ENCODE data around the gene GPAM. TPM values are rescaled to one million over a fixed set of nuclear protein-coding genes. Genes with fewer than 3 reads are reported as not detected.

Gene GPAM
- polyA plus RNA-seq, 3 donors, result 0.37 to 1.3 (median 0.59) TPM

GRCh38 chr10:112148331-112148730, 35.2 kb downstream of the GPAM start:
- Mint-ChIP-seq H3K4me1 (no peaks in the 10 kb centered on the region), H3K27ac (no peak overlapping the region), H3K27me3 (ENCODE audit: low read depth in 3 of 3) (no peaks in the 10 kb centered on the region), H3K4me3 (no peak overlapping the region), H3K36me3 (peaks cover 13 to 20% of the 10 kb centered on the region in 2 donors), H3K9me3 (no peaks in the 10 kb centered on the region)
- H3K36me3 ChIP-seq (replicated peaks in 1 of 2; ENCODE audit: control insufficient read depth in 1 of 2, insufficient read depth in 2 of 2, low read length in 2 of 2), result peaks cover 6 to 11% of the 10 kb centered on the region in 2 donors
- no peak overlapping the region for H3K4me3 ChIP-seq (replicated peaks in 1 of 3; ENCODE audit: low read depth in 2 of 3, low read length in 3 of 3)
- no peaks in the 10 kb centered on the region for H3K4me1 ChIP-seq (ENCODE audit: control insufficient read depth in 1 of 2, insufficient read depth in 2 of 2, low read length in 2 of 2)
- WGBS (ENCODE audit: insufficient coverage), result 100% methylated on average over 3 of the region's 3 CpGs
- no peak overlapping the region for H3K4me2 ChIP-seq (replicated peaks; ENCODE audit: extremely low read depth, low read length, poor library complexity, severe bottlenecking)
- intact Hi-C loops (cut with micrococcal nuclease), result no loop called here
- TF ChIP-seq, protein P1, sequence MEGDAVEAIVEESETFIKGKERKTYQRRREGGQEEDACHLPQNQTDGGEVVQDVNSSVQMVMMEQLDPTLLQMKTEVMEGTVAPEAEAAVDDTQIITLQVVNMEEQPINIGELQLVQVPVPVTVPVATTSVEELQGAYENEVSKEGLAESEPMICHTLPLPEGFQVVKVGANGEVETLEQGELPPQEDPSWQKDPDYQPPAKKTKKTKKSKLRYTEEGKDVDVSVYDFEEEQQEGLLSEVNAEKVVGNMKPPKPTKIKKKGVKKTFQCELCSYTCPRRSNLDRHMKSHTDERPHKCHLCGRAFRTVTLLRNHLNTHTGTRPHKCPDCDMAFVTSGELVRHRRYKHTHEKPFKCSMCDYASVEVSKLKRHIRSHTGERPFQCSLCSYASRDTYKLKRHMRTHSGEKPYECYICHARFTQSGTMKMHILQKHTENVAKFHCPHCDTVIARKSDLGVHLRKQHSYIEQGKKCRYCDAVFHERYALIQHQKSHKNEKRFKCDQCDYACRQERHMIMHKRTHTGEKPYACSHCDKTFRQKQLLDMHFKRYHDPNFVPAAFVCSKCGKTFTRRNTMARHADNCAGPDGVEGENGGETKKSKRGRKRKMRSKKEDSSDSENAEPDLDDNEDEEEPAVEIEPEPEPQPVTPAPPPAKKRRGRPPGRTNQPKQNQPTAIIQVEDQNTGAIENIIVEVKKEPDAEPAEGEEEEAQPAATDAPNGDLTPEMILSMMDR (IDR thresholded peaks at IDR 0.05), result no peak
- H3K9ac ChIP-seq (ENCODE audit: insufficient read depth, low read length, poor library complexity, severe bottlenecking), result no peak overlapping the region
- no peak overlapping the region for H2AFZ ChIP-seq (ENCODE audit: insufficient read depth, low read depth, low read length, poor library complexity, severe bottlenecking)
- no peaks in the 10 kb centered on the region for H3K79me2 ChIP-seq (ENCODE audit: insufficient read depth, low read length)
- H3K27ac ChIP-seq (ENCODE audit: low read depth in 1 of 2, low read length in 2 of 2), result no peak overlapping the region
- H3K27me3 ChIP-seq (ENCODE audit: control insufficient read depth in 2 of 2, insufficient read depth in 2 of 2, low read length in 2 of 2), result no peaks in the 10 kb centered on the region
- no peaks in the 10 kb centered on the region for H3K9me3 ChIP-seq (replicated peaks in 1 of 2; ENCODE audit: control insufficient read depth in 1 of 2, insufficient read depth in 1 of 2, low read length in 2 of 2)
- no peaks in the 10 kb centered on the region for H4K20me1 ChIP-seq (ENCODE audit: insufficient read depth, low read length)
- no peak for DNase-seq

DNA sequence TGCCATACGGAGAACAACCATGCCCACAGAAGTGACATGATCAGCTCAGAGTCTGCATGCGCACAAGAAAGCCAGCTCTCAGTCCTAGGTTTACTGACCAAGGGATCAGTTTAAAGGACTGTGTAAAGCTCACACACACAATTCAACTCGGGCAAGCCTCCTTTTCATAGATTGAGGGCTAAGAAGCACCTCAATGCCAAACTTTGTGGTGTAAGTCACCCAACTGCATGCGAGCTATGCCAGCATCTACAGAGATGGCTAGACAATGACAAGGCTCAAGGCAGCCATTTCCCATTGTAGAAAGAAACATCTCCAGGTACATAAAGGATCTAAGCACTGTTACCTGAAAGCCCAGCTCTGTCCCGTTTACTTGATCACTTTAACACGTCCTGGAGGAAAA, 36.8 kb downstream of the GPAM start:
- Histone ChIP-seq H3K4me2 (replicated peaks; ENCODE audit: extremely low read depth, low read length, poor library complexity, severe bottlenecking) (no peak overlapping the region), H2AFZ (ENCODE audit: insufficient read depth, low read depth, low read length, poor library complexity, severe bottlenecking) (no peak overlapping the region), H3K27me3 (ENCODE audit: control insufficient read depth in 2 of 2, insufficient read depth in 2 of 2, low read length in 2 of 2) (no peaks in the 10 kb centered on the region), H3K4me1 (ENCODE audit: control insufficient read depth in 1 of 2, insufficient read depth in 2 of 2, low read length in 2 of 2) (no peaks in the 10 kb centered on the region), H3K27ac (ENCODE audit: low read depth in 1 of 2, low read length in 2 of 2) (no peak overlapping the region), H3K4me3 (replicated peaks in 1 of 3; ENCODE audit: low read depth in 2 of 3, low read length in 3 of 3) (no peak overlapping the region), H3K9me3 (replicated peaks in 1 of 2; ENCODE audit: control insufficient read depth in 1 of 2, insufficient read depth in 1 of 2, low read length in 2 of 2) (no peaks in the 10 kb centered on the region), H3K36me3 (replicated peaks in 1 of 2; ENCODE audit: control insufficient read depth in 1 of 2, insufficient read depth in 2 of 2, low read length in 2 of 2) (no peaks in the 10 kb centered on the region), H3K79me2 (ENCODE audit: insufficient read depth, low read length) (no peaks in the 10 kb centered on the region), H4K20me1 (ENCODE audit: insufficient read depth, low read length) (no peaks in the 10 kb centered on the region), H3K9ac (ENCODE audit: insufficient read depth, low read length, poor library complexity, severe bottlenecking) (no peak overlapping the region)
- intact Hi-C loops (cut with micrococcal nuclease), result no loop called here
- Mint-ChIP-seq H3K4me3 (no peak overlapping the region), H3K4me1 (no peaks in the 10 kb centered on the region), H3K36me3 (peaks cover 6 to 13% of the 10 kb centered on the region in 2 donors), H3K27me3 (ENCODE audit: low read depth in 3 of 3) (peaks cover 0 to 2% (median 0%) of the 10 kb centered on the region in 3 donors), H3K27ac (no peak overlapping the region), H3K9me3 (no peaks in the 10 kb centered on the region)
- WGBS (ENCODE audit: insufficient coverage), result 96% methylated on average over 4 of the region's 6 CpGs
- TF ChIP-seq, protein P1 (IDR thresholded peaks at IDR 0.05), result no peak
- no peak for DNase-seq

Data from CD14-positive monocyte (primary cell).